Subcutaneous abdominal adipose tissue (tissue), 5 donors: ENCODE results near the gene MAD2L1.

Experiments used
- H3K27ac ChIP-seq: one replicate; pipeline ENCODE4 v1.7.0; 2013; ENCODE audit warnings: low read depth, mild to moderate bottlenecking, inconsistent platforms, low read length, moderate library complexity
- H3K27me3 ChIP-seq, 5 donors: one replicate each; pipeline ENCODE4 v1.7.0; 2013; ENCODE audit warnings: low read length in 5 of 5, inconsistent platforms in 1 of 5; ENCODE audit not compliant: control insufficient read depth in 5 of 5, insufficient read depth in 4 of 5
- H3K36me3 ChIP-seq, 5 donors: one replicate each; pipeline ENCODE4 v1.7.0; 2013; ENCODE audit warnings: low read length in 5 of 5; ENCODE audit not compliant: control insufficient read depth in 5 of 5, insufficient read depth in 5 of 5
- H3K4me1 ChIP-seq, 5 donors: one replicate each; pipeline ENCODE4 v1.7.0; 2013; ENCODE audit warnings: low read length in 5 of 5, mild to moderate bottlenecking in 3 of 5, moderate library complexity in 1 of 5; ENCODE audit not compliant: control insufficient read depth in 5 of 5, insufficient read depth in 5 of 5
- H3K4me3 ChIP-seq, 5 donors: one replicate each; pipeline ENCODE4 v1.7.0; 2013; ENCODE audit warnings: low read length in 5 of 5, low read depth in 1 of 5
- H3K9ac ChIP-seq, 5 donors: one replicate each; pipeline ENCODE4 v1.7.0; 2013; ENCODE audit warnings: low read length in 5 of 5, mild to moderate bottlenecking in 4 of 5, moderate library complexity in 3 of 5
- H3K9me3 ChIP-seq, 5 donors: one replicate each; pipeline ENCODE4 v1.7.0; 2013; ENCODE audit warnings: low read length in 5 of 5; ENCODE audit not compliant: control insufficient read depth in 5 of 5
- donor health status: healthy.
- donor health status: healthy.
- donor health status: healthy.
- donor health status: healthy.
- donor health status: healthy.

The MAD2L1 gene

GRCh38 chr4:120043828-120044227 is 22.8 kb downstream of the MAD2L1 start:
- H3K4me1 ChIP-seq, result no peaks in the 10 kb centered on the region
- no peak overlapping the region for H3K27ac ChIP-seq
- no peak overlapping the region for H3K4me3 ChIP-seq
- H3K9me3 ChIP-seq, result peaks cover 0 to 4% (median 0%) of the 10 kb centered on the region in 5 donors
- H3K9ac ChIP-seq, result no peak overlapping the region
- no peaks in the 10 kb centered on the region for H3K27me3 ChIP-seq
- H3K36me3 ChIP-seq, result no peaks in the 10 kb centered on the region

- H3K9me3 ChIP-seq, result no peaks in the 10 kb centered on the region
- no peak overlapping the region for H3K27ac ChIP-seq
- no peak overlapping the region for H3K4me3 ChIP-seq
- H3K36me3 ChIP-seq, result no peaks in the 10 kb centered on the region
- peaks cover 0 to 5% (median 0%) of the 10 kb centered on the region in 5 donors for H3K27me3 ChIP-seq
- H3K4me1 ChIP-seq, result no peaks in the 10 kb centered on the region
- no peak overlapping the region for H3K9ac ChIP-seq
These were observed 29.2 kb downstream of the MAD2L1 start for GRCh38 chr4:120037411-120037810.

- Histone ChIP-seq H3K27ac (no peak overlapping the region), H3K27me3 (peaks cover 0 to 5% (median 0%) of the 10 kb centered on the region in 5 donors), H3K4me1 (no peaks in the 10 kb centered on the region), H3K4me3 (no peak overlapping the region), H3K9me3 (no peaks in the 10 kb centered on the region), H3K9ac (no peak overlapping the region), H3K36me3 (no peaks in the 10 kb centered on the region)
These were observed 31.7 kb downstream of the MAD2L1 start for GRCh38 chr4:120034913-120035312.

- no peaks in the 10 kb centered on the region for H3K9me3 ChIP-seq
- no peaks in the 10 kb centered on the region for H3K4me1 ChIP-seq
- no peak overlapping the region for H3K27ac ChIP-seq
- no peak overlapping the region for H3K9ac ChIP-seq
- H3K4me3 ChIP-seq, result no peak overlapping the region
- no peaks in the 10 kb centered on the region for H3K27me3 ChIP-seq
- no peaks in the 10 kb centered on the region for H3K36me3 ChIP-seq
These were observed 39.8 kb downstream of the MAD2L1 start for GRCh38 chr4:120026853-120027252.

- H3K27me3 ChIP-seq, result no peaks in the 10 kb centered on the region
- no peak overlapping the region for H3K9ac ChIP-seq
- H3K27ac ChIP-seq, result no peak overlapping the region
- H3K36me3 ChIP-seq, result no peaks in the 10 kb centered on the region
- H3K9me3 ChIP-seq, result no peaks in the 10 kb centered on the region
- no peaks in the 10 kb centered on the region for H3K4me1 ChIP-seq
- no peak overlapping the region for H3K4me3 ChIP-seq
These were observed 41.1 kb downstream of the MAD2L1 start for GRCh38 chr4:120025516-120025915.

GRCh38 chr4:120018786-120019185 is 47.9 kb downstream of the MAD2L1 start:
- Histone ChIP-seq H3K9me3 (no peaks in the 10 kb centered on the region), H3K36me3 (no peaks in the 10 kb centered on the region), H3K27me3 (no peaks in the 10 kb centered on the region), H3K27ac (no peak overlapping the region), H3K4me1 (no peaks in the 10 kb centered on the region), H3K4me3 (no peak overlapping the region), H3K9ac (no peak overlapping the region)

GRCh38 chr4:120017939-120018692 is 48.5 kb downstream of the MAD2L1 start:
- Histone ChIP-seq H3K36me3 (no peaks in the 10 kb centered on the region), H3K27ac (no peak overlapping the region), H3K9ac (no peak overlapping the region), H3K4me3 (no peak overlapping the region), H3K9me3 (no peaks in the 10 kb centered on the region), H3K4me1 (no peaks in the 10 kb centered on the region), H3K27me3 (no peaks in the 10 kb centered on the region)

- Histone ChIP-seq H3K4me1 (no peaks in the 10 kb centered on the region), H3K9ac (no peak overlapping the region), H3K27me3 (no peaks in the 10 kb centered on the region), H3K36me3 (no peaks in the 10 kb centered on the region), H3K9me3 (no peaks in the 10 kb centered on the region), H3K27ac (no peak overlapping the region), H3K4me3 (no peak overlapping the region)
These were observed 54.9 kb downstream of the MAD2L1 start for GRCh38 chr4:120011725-120012124.

- no peak overlapping the region for H3K4me3 ChIP-seq
- H3K9ac ChIP-seq, result no peak overlapping the region
- no peaks in the 10 kb centered on the region for H3K36me3 ChIP-seq
- no peak overlapping the region for H3K27ac ChIP-seq
- H3K27me3 ChIP-seq, result no peaks in the 10 kb centered on the region
- H3K9me3 ChIP-seq, result no peaks in the 10 kb centered on the region
- H3K4me1 ChIP-seq, result no peaks in the 10 kb centered on the region
These were observed 56.0 kb downstream of the MAD2L1 start for GRCh38 chr4:120010646-120011045.

- Histone ChIP-seq H3K27me3 (no peaks in the 10 kb centered on the region), H3K36me3 (no peaks in the 10 kb centered on the region), H3K4me1 (no peaks in the 10 kb centered on the region), H3K9me3 (no peaks in the 10 kb centered on the region), H3K4me3 (no peak overlapping the region), H3K27ac (no peak overlapping the region), H3K9ac (no peak overlapping the region)
These were observed 56.9 kb downstream of the MAD2L1 start for GRCh38 chr4:120009731-120010130.
